ENCODE results near the gene PCOLCE2.

GRCh38 chr3:142912402-142913172, 23.7 kb upstream of the PCOLCE2 start:
- TF ChIP-seq, protein P1, sequence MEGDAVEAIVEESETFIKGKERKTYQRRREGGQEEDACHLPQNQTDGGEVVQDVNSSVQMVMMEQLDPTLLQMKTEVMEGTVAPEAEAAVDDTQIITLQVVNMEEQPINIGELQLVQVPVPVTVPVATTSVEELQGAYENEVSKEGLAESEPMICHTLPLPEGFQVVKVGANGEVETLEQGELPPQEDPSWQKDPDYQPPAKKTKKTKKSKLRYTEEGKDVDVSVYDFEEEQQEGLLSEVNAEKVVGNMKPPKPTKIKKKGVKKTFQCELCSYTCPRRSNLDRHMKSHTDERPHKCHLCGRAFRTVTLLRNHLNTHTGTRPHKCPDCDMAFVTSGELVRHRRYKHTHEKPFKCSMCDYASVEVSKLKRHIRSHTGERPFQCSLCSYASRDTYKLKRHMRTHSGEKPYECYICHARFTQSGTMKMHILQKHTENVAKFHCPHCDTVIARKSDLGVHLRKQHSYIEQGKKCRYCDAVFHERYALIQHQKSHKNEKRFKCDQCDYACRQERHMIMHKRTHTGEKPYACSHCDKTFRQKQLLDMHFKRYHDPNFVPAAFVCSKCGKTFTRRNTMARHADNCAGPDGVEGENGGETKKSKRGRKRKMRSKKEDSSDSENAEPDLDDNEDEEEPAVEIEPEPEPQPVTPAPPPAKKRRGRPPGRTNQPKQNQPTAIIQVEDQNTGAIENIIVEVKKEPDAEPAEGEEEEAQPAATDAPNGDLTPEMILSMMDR (IDR thresholded peaks at IDR 0.05), result no peak
- TF ChIP-seq SMAD3 (CRISPR knock-in tag; IDR thresholded peaks at IDR 0.05; ENCODE audit: borderline replicate concordance) (no peak), CBFB (CRISPR knock-in tag; IDR thresholded peaks at IDR 0.05; ENCODE audit: low read depth) (no peak), JUN (CRISPR knock-in tag; IDR thresholded peaks at IDR 0.05) (no peak), IRF2 (CRISPR knock-in tag; IDR thresholded peaks at IDR 0.05; ENCODE audit: borderline replicate concordance, low read depth) (no peak), ESRRA (CRISPR knock-in tag; IDR thresholded peaks at IDR 0.05; ENCODE audit: borderline replicate concordance) (no peak), MYBL2 (CRISPR knock-in tag; IDR thresholded peaks at IDR 0.05) (no peak)
